WTC11 (cell line): Measurements from ENCODE around the gene FSTL4.

Experiments
- CBFB ChIP-seq: sonication (generic); formaldehyde crosslinking; IDR thresholded peaks from 2 replicates; pipeline ENCODE4 v1.8.1; 2022; ENCODE audit warnings: mild to moderate bottlenecking, low read depth, missing genetic modification reagents
- CREB1 ChIP-seq: sonication (generic); formaldehyde crosslinking; IDR thresholded peaks from 2 replicates; pipeline ENCODE4 v1.8.0; 2023; ENCODE audit warnings: mild to moderate bottlenecking, missing genetic modification reagents
- ETV6 ChIP-seq: sonication (generic); formaldehyde crosslinking; IDR thresholded peaks from 2 replicates; pipeline ENCODE4 v1.8.1; 2022; ENCODE audit warnings: mild to moderate bottlenecking, missing genetic modification reagents
- FOXK1 ChIP-seq: sonication (generic); formaldehyde crosslinking; IDR thresholded peaks from 2 replicates; pipeline ENCODE4 v1.8.0; 2022; ENCODE audit warnings: mild to moderate bottlenecking, moderate library complexity, missing genetic modification reagents
- FOXP1 ChIP-seq: sonication (generic); formaldehyde crosslinking; IDR thresholded peaks from 2 replicates; pipeline ENCODE4 v1.8.0; 2022; ENCODE audit warnings: missing genetic modification reagents, mild to moderate bottlenecking, moderate library complexity, borderline replicate concordance
- GABPB1 ChIP-seq: sonication (generic); formaldehyde crosslinking; IDR thresholded peaks from 2 replicates; pipeline ENCODE4 v1.8.1; 2023; ENCODE audit warnings: mild to moderate bottlenecking, missing genetic modification reagents
- NR3C1 ChIP-seq: sonication (generic); formaldehyde crosslinking; conservative IDR thresholded peaks from 2 replicates; pipeline ENCODE4 v1.8.1; 2023; ENCODE audit warnings: low read depth, mild to moderate bottlenecking, missing genetic modification reagents
- RELA ChIP-seq: sonication (generic); formaldehyde crosslinking; IDR thresholded peaks from 2 replicates; pipeline ENCODE4 v1.8.1; 2022; ENCODE audit warnings: missing genetic modification reagents, mild to moderate bottlenecking, borderline replicate concordance
- TCF7 ChIP-seq: sonication (generic); formaldehyde crosslinking; IDR thresholded peaks from 2 replicates; pipeline ENCODE4 v1.8.0; 2022; ENCODE audit warnings: mild to moderate bottlenecking, low read depth, missing genetic modification reagents, moderate library complexity
- TF ChIP-seq, protein P1 (sequence below): sonication (generic); formaldehyde crosslinking; conservative IDR thresholded peaks from 2 replicates; pipeline ENCODE4 v1.8.1; 2022; ENCODE audit warnings: mild to moderate bottlenecking, missing genetic modification reagents
- TF ChIP-seq, protein P2 (sequence below): fragments of 200-600 bp; IDR thresholded peaks from 2 replicates; pipeline ENCODE4 v1.8.0; 2022; ENCODE audit warnings: antibody characterized with exemption
- TF ChIP-seq, protein P3 (sequence below): fragments of 250-450 bp; sonication (Bioruptor Pico); IDR thresholded peaks from 2 replicates; pipeline ENCODE4 v1.9.0; 2021; ENCODE audit warnings: moderate library complexity, mild to moderate bottlenecking, inconsistent platforms, borderline replicate concordance
- TF ChIP-seq, protein P4 (sequence below): sonication (generic); formaldehyde crosslinking; IDR thresholded peaks from 2 replicates; pipeline ENCODE4 v1.8.0; 2022; ENCODE audit warnings: mild to moderate bottlenecking, missing genetic modification reagents
- TF ChIP-seq, protein P5 (sequence below): sonication (generic); formaldehyde crosslinking; IDR thresholded peaks from 2 replicates; pipeline ENCODE4 v1.8.1; 2023; ENCODE audit warnings: mild to moderate bottlenecking, missing genetic modification reagents, moderate library complexity

DNA sequence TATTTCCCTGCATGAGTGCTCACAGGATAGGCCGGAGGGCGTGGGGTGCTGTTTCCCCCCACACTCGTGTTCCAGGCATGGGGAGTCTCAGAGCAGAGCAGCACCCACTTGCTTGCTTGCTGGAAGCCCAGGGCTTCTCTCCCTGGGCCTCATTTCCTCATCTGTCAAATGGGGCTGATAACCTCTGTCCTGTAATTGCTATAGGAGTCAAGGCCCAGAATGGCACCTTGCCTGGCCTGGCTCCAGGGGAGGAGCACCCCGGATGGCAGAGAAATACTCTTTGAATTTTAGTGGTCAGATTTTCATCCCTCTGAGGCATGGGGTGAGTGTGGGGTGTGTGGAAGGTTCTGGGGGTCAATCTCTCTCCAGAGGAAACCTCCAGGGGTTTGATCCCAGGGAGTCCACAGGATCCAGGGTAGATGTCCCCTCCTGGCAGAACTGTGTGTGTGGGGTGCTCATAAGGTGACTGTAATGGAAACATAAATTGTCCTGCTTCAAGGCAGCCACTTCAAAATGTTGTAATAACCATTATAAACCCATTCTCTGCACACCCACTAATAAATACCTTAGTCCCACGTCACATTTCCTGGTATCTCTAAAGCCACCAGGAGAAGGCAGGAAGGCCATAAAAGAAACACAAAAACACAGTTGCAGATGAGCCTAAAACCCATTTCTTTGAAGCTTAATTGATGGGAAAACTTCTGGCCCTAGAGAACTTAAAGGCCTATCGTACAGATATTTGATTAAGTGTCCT is 272.2 kb downstream of the FSTL4 start:
- TF ChIP-seq, protein P1, sequence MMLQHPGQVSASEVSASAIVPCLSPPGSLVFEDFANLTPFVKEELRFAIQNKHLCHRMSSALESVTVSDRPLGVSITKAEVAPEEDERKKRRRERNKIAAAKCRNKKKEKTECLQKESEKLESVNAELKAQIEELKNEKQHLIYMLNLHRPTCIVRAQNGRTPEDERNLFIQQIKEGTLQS (CRISPR knock-in tag): no peak
- TF ChIP-seq, protein P2, sequence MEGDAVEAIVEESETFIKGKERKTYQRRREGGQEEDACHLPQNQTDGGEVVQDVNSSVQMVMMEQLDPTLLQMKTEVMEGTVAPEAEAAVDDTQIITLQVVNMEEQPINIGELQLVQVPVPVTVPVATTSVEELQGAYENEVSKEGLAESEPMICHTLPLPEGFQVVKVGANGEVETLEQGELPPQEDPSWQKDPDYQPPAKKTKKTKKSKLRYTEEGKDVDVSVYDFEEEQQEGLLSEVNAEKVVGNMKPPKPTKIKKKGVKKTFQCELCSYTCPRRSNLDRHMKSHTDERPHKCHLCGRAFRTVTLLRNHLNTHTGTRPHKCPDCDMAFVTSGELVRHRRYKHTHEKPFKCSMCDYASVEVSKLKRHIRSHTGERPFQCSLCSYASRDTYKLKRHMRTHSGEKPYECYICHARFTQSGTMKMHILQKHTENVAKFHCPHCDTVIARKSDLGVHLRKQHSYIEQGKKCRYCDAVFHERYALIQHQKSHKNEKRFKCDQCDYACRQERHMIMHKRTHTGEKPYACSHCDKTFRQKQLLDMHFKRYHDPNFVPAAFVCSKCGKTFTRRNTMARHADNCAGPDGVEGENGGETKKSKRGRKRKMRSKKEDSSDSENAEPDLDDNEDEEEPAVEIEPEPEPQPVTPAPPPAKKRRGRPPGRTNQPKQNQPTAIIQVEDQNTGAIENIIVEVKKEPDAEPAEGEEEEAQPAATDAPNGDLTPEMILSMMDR: no peak
- TF ChIP-seq, protein P3, sequence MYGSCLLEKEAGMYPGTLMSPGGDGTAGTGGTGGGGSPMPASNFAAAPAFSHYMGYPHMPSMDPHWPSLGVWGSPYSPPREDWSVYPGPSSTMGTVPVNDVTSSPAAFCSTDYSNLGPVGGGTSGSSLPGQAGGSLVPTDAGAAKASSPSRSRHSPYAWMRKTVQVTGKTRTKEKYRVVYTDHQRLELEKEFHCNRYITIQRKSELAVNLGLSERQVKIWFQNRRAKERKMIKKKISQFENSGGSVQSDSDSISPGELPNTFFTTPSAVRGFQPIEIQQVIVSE (CRISPR knock-in tag): no peak
- TF ChIP-seq RELA (CRISPR knock-in tag): no peak
- TF ChIP-seq TCF7 (CRISPR knock-in tag): no peak
- TF ChIP-seq CREB1: no peak
- TF ChIP-seq, protein P4, sequence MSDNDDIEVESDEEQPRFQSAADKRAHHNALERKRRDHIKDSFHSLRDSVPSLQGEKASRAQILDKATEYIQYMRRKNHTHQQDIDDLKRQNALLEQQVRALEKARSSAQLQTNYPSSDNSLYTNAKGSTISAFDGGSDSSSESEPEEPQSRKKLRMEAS (CRISPR knock-in tag): no peak
- TF ChIP-seq FOXP1: no peak
- no peak for TF ChIP-seq ETV6
- TF ChIP-seq GABPB1 (CRISPR knock-in tag): no peak
- TF ChIP-seq NR3C1 (CRISPR knock-in tag): no peak
- no peak for TF ChIP-seq FOXK1
- TF ChIP-seq CBFB: no peak
- TF ChIP-seq, protein P5, sequence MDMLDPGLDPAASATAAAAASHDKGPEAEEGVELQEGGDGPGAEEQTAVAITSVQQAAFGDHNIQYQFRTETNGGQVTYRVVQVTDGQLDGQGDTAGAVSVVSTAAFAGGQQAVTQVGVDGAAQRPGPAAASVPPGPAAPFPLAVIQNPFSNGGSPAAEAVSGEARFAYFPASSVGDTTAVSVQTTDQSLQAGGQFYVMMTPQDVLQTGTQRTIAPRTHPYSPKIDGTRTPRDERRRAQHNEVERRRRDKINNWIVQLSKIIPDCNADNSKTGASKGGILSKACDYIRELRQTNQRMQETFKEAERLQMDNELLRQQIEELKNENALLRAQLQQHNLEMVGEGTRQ (CRISPR knock-in tag): no peak
